ENCODE results near the gene PRKCA.
A peak's percentile ranks its signal among the peaks of the same experiment; 100 is the strongest.
"Not testable (repeated sequence)": the region's sequence is repeated elsewhere in the genome, so short reads cannot be mapped to it uniquely, and the experiment has no call there.

PRKCA gene

GRCh38 chr17:66444031-66444430 is 141.6 kb downstream of the PRKCA start:
- DNase-seq = no peak

GRCh38 chr17:66445229-66445628 is 142.8 kb downstream of the PRKCA start:
- DNase-seq = no peak

GRCh38 chr17:66446419-66446818 is 144.0 kb downstream of the PRKCA start:
- DNase-seq = no peak

GRCh38 chr17:66447159-66447558 is 144.7 kb downstream of the PRKCA start:
- no peak for DNase-seq

GRCh38 chr17:66448026-66448639 is 145.7 kb downstream of the PRKCA start:
- no peak for DNase-seq

GRCh38 chr17:66449418-66449977 is 147.1 kb downstream of the PRKCA start:
- no peak for DNase-seq

- no peak for DNase-seq
Observed at GRCh38 chr17:66450008-66450851, 147.8 kb downstream of the PRKCA start.

GRCh38 chr17:66450852-66451158 is 148.4 kb downstream of the PRKCA start:
- no peak for DNase-seq

GRCh38 chr17:66451188-66452149 is 149.1 kb downstream of the PRKCA start:
- no peak for DNase-seq

GRCh38 chr17:66455060-66455459 is 152.6 kb downstream of the PRKCA start:
- no peak for DNase-seq

- not testable (repeated sequence) for DNase-seq
Observed at GRCh38 chr17:66457499-66457898, 155.1 kb downstream of the PRKCA start.

- DNase-seq = no peak
Observed at GRCh38 chr17:66458782-66459181, 156.4 kb downstream of the PRKCA start.

GRCh38 chr17:66459811-66460270 is 157.4 kb downstream of the PRKCA start:
- DNase-seq = peak in 1 of 2 experiments; percentile 28

GRCh38 chr17:66460558-66460957 is 158.1 kb downstream of the PRKCA start:
- DNase-seq = no peak

- no peak for DNase-seq
Observed at GRCh38 chr17:66461343-66461995, 159.1 kb downstream of the PRKCA start.

- no peak for DNase-seq
Observed at GRCh38 chr17:66462010-66462409, 159.6 kb downstream of the PRKCA start.

- DNase-seq = no peak
Observed at GRCh38 chr17:66464921-66465320, 162.5 kb downstream of the PRKCA start.

GRCh38 chr17:66465701-66466100 is 163.3 kb downstream of the PRKCA start:
- no peak for DNase-seq

GRCh38 chr17:66466106-66466820 is 163.8 kb downstream of the PRKCA start:
- no peak for DNase-seq

GRCh38 chr17:66466840-66467367 is 164.5 kb downstream of the PRKCA start:
- DNase-seq = peak; percentile 61 to 74

- no peak for DNase-seq
Observed at GRCh38 chr17:66467766-66468165, 165.4 kb downstream of the PRKCA start.

Data from activated CD4-positive, alpha-beta T cell treated with anti-CD3 and anti-CD28 coated beads, Interleukin-2, amount 50 U/mL, for 48 hours (primary cell).